Liver (tissue), 9 donors: ENCODE data around the gene PSMA5. TPM values are rescaled to one million over a fixed set of nuclear protein-coding genes. Genes with fewer than 3 reads are reported as not detected.

Experiments
- DNase-seq: peaks from one replicate; pipeline ENCODE4 v3.0.0-alpha.2; 2017; ENCODE audit warnings: low spot score
- H3K27ac ChIP-seq, 2 donors: one replicate each; pipeline ENCODE4 v1.7.0; 2013; ENCODE audit warnings: inconsistent platforms in 2 of 2, low read length in 2 of 2, control low read depth in 1 of 2, low read depth in 1 of 2, mild to moderate bottlenecking in 1 of 2
- H3K27me3 ChIP-seq, 4 donors: one replicate each; pipeline versions ENCODE4 v1.6.1 to v1.7.0; 2013; ENCODE audit warnings: low read length in 3 of 4, inconsistent platforms in 1 of 4, mild to moderate bottlenecking in 1 of 4, moderate library complexity in 1 of 4; ENCODE audit not compliant: control insufficient read depth in 4 of 4, insufficient read depth in 4 of 4
- H3K36me3 ChIP-seq, 4 donors: one replicate each; pipeline versions ENCODE4 v1.6.1 to v1.7.0; 2013; ENCODE audit warnings: low read length in 3 of 4, mild to moderate bottlenecking in 3 of 4, low read depth in 1 of 4, moderate library complexity in 1 of 4; ENCODE audit not compliant: control insufficient read depth in 4 of 4, insufficient read depth in 3 of 4
- H3K4me1 ChIP-seq, 4 donors: one replicate each; pipeline versions ENCODE4 v1.6.1 to v1.7.0; 2013; ENCODE audit warnings: low read length in 3 of 4, mild to moderate bottlenecking in 3 of 4, moderate library complexity in 1 of 4; ENCODE audit not compliant: control insufficient read depth in 4 of 4, insufficient read depth in 4 of 4
- H3K4me3 ChIP-seq, 3 donors: one replicate each; pipeline versions ENCODE4 v1.6.1 to v1.7.0; 2013; ENCODE audit warnings: low read length in 3 of 3, control low read depth in 1 of 3, low read depth in 1 of 3, mild to moderate bottlenecking in 1 of 3
- H3K9ac ChIP-seq, 2 donors: one replicate each; pipeline ENCODE4 v1.7.0; 2013; ENCODE audit warnings: low read length in 2 of 2, mild to moderate bottlenecking in 2 of 2, moderate library complexity in 2 of 2, control low read depth in 1 of 2, low read depth in 1 of 2
- H3K9me3 ChIP-seq, 4 donors: one replicate each; pipeline versions ENCODE4 v1.6.1 to v1.7.0; 2013; ENCODE audit warnings: low read length in 3 of 4; ENCODE audit not compliant: control insufficient read depth in 4 of 4
- ATF3 ChIP-seq: IDR thresholded peaks from 2 replicates; pipeline ENCODE4 v1.6.1; 2016; ENCODE audit warnings: antibody characterized with exemption
- EGR1 ChIP-seq, 2 donors: IDR thresholded peaks; 2 replicates each; pipeline ENCODE4 v1.6.1; 2016 to 2018; ENCODE audit warnings: antibody characterized with exemption in 2 of 2, low read depth in 2 of 2
- FOXA2 ChIP-seq: IDR thresholded peaks from 2 replicates; pipeline ENCODE4 v1.6.1; 2016; ENCODE audit warnings: antibody characterized with exemption
- HNF4A ChIP-seq, 2 donors: conservative IDR thresholded peaks; 2 replicates each; pipeline ENCODE4 v1.6.1; 2016; ENCODE audit warnings: antibody characterized with exemption in 2 of 2, mild to moderate bottlenecking in 2 of 2
- HNF4G ChIP-seq: IDR thresholded peaks from 2 replicates; pipeline ENCODE4 v1.6.1; 2016; ENCODE audit warnings: antibody characterized with exemption
- JUND ChIP-seq, 2 donors: IDR thresholded peaks; 2 replicates each; pipeline ENCODE4 v1.6.1; 2016; ENCODE audit warnings: antibody characterized with exemption in 2 of 2
- RAD21 ChIP-seq, 2 donors: IDR thresholded peaks; 2 replicates each; pipeline ENCODE4 v1.6.1; 2016; ENCODE audit warnings: antibody characterized with exemption in 2 of 2, mild to moderate bottlenecking in 2 of 2
- RXRA ChIP-seq, 2 donors: IDR thresholded peaks; 2 replicates each; pipeline ENCODE4 v1.6.1; 2017 to 2018; ENCODE audit warnings: antibody characterized with exemption in 2 of 2, mild to moderate bottlenecking in 1 of 2
- SP1 ChIP-seq: IDR thresholded peaks from 2 replicates; pipeline ENCODE4 v1.6.1; 2018; ENCODE audit warnings: antibody characterized with exemption, mild to moderate bottlenecking
- TAF1 ChIP-seq: conservative IDR thresholded peaks from 2 replicates; pipeline ENCODE4 v1.6.1; 2016; ENCODE audit warnings: antibody characterized with exemption, mild to moderate bottlenecking
- YY1 ChIP-seq: IDR thresholded peaks from 2 replicates; pipeline ENCODE4 v1.6.1; 2016; ENCODE audit warnings: antibody characterized with exemption, mild to moderate bottlenecking
- WGBS: extraction: QIAGEN DNeasy Blood & Tissue Kit; methylation state at CpG from one replicate; pipeline ENCODE4 v1.1.7; 2013; 5-methylcytosine and 5-hydroxymethylcytosine counted together
- polyA plus RNA-seq, 2 donors: library from polyadenylated mRNA; stranded (reverse) in 1 of 2; unstranded in 1 of 2; fragments of 200-250 nt in 1 of 2; fragments of >200 nt in 1 of 2; fragmentation: Nextera tagmentation in 1 of 2; extraction: Ambion mirVana in 1 of 2; gene quantifications; one replicate each; pipeline versions ENCODE4 v1.2.1 to v1.2.3, GENCODE V29; 2013 to 2015
- total RNA-seq, 2 donors: library from RNA; depleted of rRNA; stranded (reverse); fragments of >200 nt; gene quantifications; one replicate each; pipeline ENCODE4 v1.2.3, GENCODE V29; 2014
- TF ChIP-seq, protein P1 (sequence below): fragments of 150-350 bp; IDR thresholded peaks from 2 replicates; pipeline ENCODE4 v1.5.1; 2017; ENCODE audit warnings: improper control_type of control experiment, low read depth, low read length; ENCODE audit not compliant: missing input control
- TF ChIP-seq, protein P2 (sequence below): IDR thresholded peaks from 2 replicates; pipeline ENCODE4 v1.6.1; 2016; ENCODE audit warnings: antibody characterized with exemption, mild to moderate bottlenecking
- TF ChIP-seq, protein P3 (sequence below): IDR thresholded peaks from 2 replicates; pipeline ENCODE4 v1.6.1; 2016; ENCODE audit warnings: antibody characterized with exemption
- TF ChIP-seq, protein P4 (sequence below): IDR thresholded peaks from 2 replicates; pipeline ENCODE4 v1.6.1; 2016; ENCODE audit warnings: antibody characterized with exemption
- donor health status: healthy.
- donor health status: healthy.
- donor health status: healthy.
- donor health status: healthy.
- donor health status: healthy.

The PSMA5 gene
- total and polyA plus RNA-seq, 4 donors: 26.3 to 88.6 (median 67.9) TPM

DNA sequence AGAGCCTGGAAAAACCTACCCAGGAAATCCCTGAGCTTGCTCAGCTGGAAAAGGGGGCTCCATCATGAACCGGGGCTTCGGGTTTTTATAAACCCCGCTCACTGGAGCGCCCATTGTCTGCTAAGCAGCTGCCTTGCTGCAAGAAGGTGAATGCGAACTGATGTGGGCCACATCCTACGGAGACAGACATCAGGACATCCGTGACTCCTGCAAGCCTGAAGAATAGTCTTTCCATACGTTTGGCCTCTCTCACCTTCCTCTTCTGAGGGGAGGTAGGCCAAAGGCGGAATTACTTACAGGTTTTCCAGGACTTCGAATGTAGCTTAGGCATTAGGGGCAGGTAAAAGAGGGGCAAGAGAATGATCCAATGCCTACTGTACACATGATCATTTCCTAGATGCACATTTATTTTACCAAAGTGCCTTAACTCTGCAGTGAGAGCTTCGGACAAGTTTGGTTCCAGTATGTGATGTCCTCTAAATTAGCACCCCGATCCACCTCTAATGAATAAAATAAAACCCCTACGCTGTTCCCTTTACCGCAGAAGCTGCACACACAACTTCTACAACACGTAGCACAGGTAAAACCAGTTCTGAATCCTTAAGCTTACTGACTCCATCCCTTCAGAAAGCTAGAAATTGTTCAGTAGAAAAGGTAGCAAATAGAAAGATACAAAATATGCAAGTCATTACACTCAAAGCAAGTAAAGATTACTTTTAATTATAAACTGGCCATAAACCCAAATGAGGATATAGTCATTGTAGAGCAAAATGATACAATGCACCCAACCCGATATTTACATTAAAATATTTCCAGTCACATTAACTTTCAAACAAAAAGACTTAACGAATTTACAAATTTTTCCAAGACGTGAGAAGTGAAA is 27.7 kb downstream of the PSMA5 start:
- Histone ChIP-seq H3K4me1 (peaks cover 3 to 13% (median 9%) of the 10 kb centered on the region in 4 donors), H3K27me3 (no peaks in the 10 kb centered on the region), H3K36me3 (peaks cover 0 to 23% (median 19%) of the 10 kb centered on the region in 4 donors), H3K9me3 (no peaks in the 10 kb centered on the region), H3K4me3 (peak overlapping the region in 1 of 3 donors; percentile 81), H3K27ac (no peak overlapping the region), H3K9ac (no peak overlapping the region)
- TF ChIP-seq HNF4A (conservative IDR thresholded peaks at IDR 0.05) (no peak), RAD21 (IDR thresholded peaks at IDR 0.05) (no peak), ATF3 (no peak), TAF1 (no peak), HNF4G (no peak), FOXA2 (no peak), YY1 (no peak), JUND (IDR thresholded peaks at IDR 0.05) (no peak), EGR1 (IDR thresholded peaks at IDR 0.05; ENCODE audit: low read depth in 2 of 2) (no peak), RXRA (IDR thresholded peaks at IDR 0.05) (no peak), SP1 (no peak)
- TF ChIP-seq, protein P1, sequence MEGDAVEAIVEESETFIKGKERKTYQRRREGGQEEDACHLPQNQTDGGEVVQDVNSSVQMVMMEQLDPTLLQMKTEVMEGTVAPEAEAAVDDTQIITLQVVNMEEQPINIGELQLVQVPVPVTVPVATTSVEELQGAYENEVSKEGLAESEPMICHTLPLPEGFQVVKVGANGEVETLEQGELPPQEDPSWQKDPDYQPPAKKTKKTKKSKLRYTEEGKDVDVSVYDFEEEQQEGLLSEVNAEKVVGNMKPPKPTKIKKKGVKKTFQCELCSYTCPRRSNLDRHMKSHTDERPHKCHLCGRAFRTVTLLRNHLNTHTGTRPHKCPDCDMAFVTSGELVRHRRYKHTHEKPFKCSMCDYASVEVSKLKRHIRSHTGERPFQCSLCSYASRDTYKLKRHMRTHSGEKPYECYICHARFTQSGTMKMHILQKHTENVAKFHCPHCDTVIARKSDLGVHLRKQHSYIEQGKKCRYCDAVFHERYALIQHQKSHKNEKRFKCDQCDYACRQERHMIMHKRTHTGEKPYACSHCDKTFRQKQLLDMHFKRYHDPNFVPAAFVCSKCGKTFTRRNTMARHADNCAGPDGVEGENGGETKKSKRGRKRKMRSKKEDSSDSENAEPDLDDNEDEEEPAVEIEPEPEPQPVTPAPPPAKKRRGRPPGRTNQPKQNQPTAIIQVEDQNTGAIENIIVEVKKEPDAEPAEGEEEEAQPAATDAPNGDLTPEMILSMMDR: no peak
- TF ChIP-seq, protein P2, sequence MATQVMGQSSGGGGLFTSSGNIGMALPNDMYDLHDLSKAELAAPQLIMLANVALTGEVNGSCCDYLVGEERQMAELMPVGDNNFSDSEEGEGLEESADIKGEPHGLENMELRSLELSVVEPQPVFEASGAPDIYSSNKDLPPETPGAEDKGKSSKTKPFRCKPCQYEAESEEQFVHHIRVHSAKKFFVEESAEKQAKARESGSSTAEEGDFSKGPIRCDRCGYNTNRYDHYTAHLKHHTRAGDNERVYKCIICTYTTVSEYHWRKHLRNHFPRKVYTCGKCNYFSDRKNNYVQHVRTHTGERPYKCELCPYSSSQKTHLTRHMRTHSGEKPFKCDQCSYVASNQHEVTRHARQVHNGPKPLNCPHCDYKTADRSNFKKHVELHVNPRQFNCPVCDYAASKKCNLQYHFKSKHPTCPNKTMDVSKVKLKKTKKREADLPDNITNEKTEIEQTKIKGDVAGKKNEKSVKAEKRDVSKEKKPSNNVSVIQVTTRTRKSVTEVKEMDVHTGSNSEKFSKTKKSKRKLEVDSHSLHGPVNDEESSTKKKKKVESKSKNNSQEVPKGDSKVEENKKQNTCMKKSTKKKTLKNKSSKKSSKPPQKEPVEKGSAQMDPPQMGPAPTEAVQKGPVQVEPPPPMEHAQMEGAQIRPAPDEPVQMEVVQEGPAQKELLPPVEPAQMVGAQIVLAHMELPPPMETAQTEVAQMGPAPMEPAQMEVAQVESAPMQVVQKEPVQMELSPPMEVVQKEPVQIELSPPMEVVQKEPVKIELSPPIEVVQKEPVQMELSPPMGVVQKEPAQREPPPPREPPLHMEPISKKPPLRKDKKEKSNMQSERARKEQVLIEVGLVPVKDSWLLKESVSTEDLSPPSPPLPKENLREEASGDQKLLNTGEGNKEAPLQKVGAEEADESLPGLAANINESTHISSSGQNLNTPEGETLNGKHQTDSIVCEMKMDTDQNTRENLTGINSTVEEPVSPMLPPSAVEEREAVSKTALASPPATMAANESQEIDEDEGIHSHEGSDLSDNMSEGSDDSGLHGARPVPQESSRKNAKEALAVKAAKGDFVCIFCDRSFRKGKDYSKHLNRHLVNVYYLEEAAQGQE: no peak
- TF ChIP-seq, protein P3, sequence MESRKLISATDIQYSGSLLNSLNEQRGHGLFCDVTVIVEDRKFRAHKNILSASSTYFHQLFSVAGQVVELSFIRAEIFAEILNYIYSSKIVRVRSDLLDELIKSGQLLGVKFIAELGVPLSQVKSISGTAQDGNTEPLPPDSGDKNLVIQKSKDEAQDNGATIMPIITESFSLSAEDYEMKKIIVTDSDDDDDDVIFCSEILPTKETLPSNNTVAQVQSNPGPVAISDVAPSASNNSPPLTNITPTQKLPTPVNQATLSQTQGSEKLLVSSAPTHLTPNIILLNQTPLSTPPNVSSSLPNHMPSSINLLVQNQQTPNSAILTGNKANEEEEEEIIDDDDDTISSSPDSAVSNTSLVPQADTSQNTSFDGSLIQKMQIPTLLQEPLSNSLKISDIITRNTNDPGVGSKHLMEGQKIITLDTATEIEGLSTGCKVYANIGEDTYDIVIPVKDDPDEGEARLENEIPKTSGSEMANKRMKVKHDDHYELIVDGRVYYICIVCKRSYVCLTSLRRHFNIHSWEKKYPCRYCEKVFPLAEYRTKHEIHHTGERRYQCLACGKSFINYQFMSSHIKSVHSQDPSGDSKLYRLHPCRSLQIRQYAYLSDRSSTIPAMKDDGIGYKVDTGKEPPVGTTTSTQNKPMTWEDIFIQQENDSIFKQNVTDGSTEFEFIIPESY: no peak
- TF ChIP-seq, protein P4, sequence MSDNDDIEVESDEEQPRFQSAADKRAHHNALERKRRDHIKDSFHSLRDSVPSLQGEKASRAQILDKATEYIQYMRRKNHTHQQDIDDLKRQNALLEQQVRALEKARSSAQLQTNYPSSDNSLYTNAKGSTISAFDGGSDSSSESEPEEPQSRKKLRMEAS: no peak
- whole genome bisulfite sequencing: 57% methylated on average over 18 of the region's 18 CpGs
- DNase-seq: no peak
